Measurements from ENCODE around the gene SLFN14.

The SLFN14 gene

GRCh38 chr17:35559495-35560210, 966 bp downstream of the SLFN14 start:
- no peak for TF ChIP-seq CTCF (IDR thresholded peaks at IDR 0.05; ENCODE audit: insufficient read depth, missing control alignments)
- no peak for FAIRE-seq

GRCh38 chr17:35557353-35557752, 3.3 kb downstream of the SLFN14 start:
- no peak for DNase-seq (ENCODE audit: insufficient read length, low spot score)
- FAIRE-seq = no peak
- TF ChIP-seq CTCF (IDR thresholded peaks at IDR 0.05; ENCODE audit: insufficient read depth, missing control alignments) = no peak

More at GRCh38 chr17:35559495-35560210, 966 bp downstream of the SLFN14 start:
- DNase-seq (ENCODE audit: insufficient read length, low spot score) = no peak

GRCh38 chr17:35555691-35556090, 4.9 kb downstream of the SLFN14 start:
- DNase-seq (ENCODE audit: insufficient read length, low spot score) = no peak
- peak; percentile 50 for TF ChIP-seq CTCF (IDR thresholded peaks at IDR 0.05; ENCODE audit: insufficient read depth, missing control alignments)
- FAIRE-seq = no peak

GRCh38 chr17:35554668-35555067, 6.0 kb downstream of the SLFN14 start:
- TF ChIP-seq CTCF (IDR thresholded peaks at IDR 0.05; ENCODE audit: insufficient read depth, missing control alignments) = no peak
- DNase-seq (ENCODE audit: insufficient read length, low spot score) = no peak
- FAIRE-seq = no peak

GRCh38 chr17:35553310-35553709, 7.3 kb downstream of the SLFN14 start:
- no peak for FAIRE-seq
- DNase-seq (ENCODE audit: insufficient read length, low spot score) = no peak
- no peak for TF ChIP-seq CTCF (IDR thresholded peaks at IDR 0.05; ENCODE audit: insufficient read depth, missing control alignments)

GRCh38 chr17:35548978-35549377, 11.6 kb downstream of the SLFN14 start:
- DNase-seq (ENCODE audit: insufficient read length, low spot score) = no peak
- TF ChIP-seq CTCF (IDR thresholded peaks at IDR 0.05; ENCODE audit: insufficient read depth, missing control alignments) = no peak
- FAIRE-seq = no peak

- no peak for DNase-seq (ENCODE audit: insufficient read length, low spot score)
- no peak for TF ChIP-seq CTCF (IDR thresholded peaks at IDR 0.05; ENCODE audit: insufficient read depth, missing control alignments)
- no peak for FAIRE-seq
These were observed 12.3 kb downstream of the SLFN14 start for GRCh38 chr17:35548208-35548810.
